ENCODE measurements around the gene NTRK2.

DNA sequence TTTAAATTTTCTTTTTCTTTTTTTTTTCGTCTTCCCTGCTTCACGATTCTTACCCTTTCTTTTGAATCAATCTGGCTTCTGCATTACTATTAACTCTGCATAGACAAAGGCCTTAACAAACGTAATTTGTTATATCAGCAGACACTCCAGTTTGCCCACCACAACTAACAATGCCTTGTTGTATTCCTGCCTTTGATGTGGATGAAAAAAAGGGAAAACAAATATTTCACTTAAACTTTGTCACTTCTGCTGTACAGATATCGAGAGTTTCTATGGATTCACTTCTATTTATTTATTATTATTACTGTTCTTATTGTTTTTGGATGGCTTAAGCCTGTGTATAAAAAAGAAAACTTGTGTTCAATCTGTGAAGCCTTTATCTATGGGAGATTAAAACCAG is 352.2 kb downstream of the NTRK2 start:
- TF ChIP-seq, protein P1, sequence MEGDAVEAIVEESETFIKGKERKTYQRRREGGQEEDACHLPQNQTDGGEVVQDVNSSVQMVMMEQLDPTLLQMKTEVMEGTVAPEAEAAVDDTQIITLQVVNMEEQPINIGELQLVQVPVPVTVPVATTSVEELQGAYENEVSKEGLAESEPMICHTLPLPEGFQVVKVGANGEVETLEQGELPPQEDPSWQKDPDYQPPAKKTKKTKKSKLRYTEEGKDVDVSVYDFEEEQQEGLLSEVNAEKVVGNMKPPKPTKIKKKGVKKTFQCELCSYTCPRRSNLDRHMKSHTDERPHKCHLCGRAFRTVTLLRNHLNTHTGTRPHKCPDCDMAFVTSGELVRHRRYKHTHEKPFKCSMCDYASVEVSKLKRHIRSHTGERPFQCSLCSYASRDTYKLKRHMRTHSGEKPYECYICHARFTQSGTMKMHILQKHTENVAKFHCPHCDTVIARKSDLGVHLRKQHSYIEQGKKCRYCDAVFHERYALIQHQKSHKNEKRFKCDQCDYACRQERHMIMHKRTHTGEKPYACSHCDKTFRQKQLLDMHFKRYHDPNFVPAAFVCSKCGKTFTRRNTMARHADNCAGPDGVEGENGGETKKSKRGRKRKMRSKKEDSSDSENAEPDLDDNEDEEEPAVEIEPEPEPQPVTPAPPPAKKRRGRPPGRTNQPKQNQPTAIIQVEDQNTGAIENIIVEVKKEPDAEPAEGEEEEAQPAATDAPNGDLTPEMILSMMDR (conservative IDR thresholded peaks at IDR 0.05; ENCODE audit: low read length) = no peak
- TF ChIP-seq EZH2phosphoT487 (IDR thresholded peaks at IDR 0.05; ENCODE audit: borderline replicate concordance, low read depth, low read length) = no peak

Measured in OCI-LY7 (cell line).